Fibroblast of mammary gland (primary cell): ENCODE results near the gene CCT3.

Source experiments
- DNase-seq: peaks from one replicate; pipeline ENCODE4 v3.0.0-alpha.2; 2010; ENCODE audit warnings: low read depth
- H3K4me3 ChIP-seq: 2 replicates; pipeline ENCODE4 v1.5.1; 2011; ENCODE audit warnings: low read depth, mild to moderate bottlenecking, low read length, moderate library complexity; ENCODE audit not compliant: control insufficient read depth
- TF ChIP-seq, protein P1 (sequence below): conservative IDR thresholded peaks from 2 replicates; pipeline ENCODE4 v1.5.1; 2011; ENCODE audit warnings: low read depth, low read length, inconsistent platforms; ENCODE audit not compliant: control insufficient read depth, insufficient read depth

The CCT3 gene

GRCh38 chr1:156298852-156299357 is 39.2 kb downstream of the CCT3 start, which contains the start of gene VHLL:
VHLL (minus strand) TSS chr1:156299307; CDS start chr1:156299189, 118 bp downstream.
- H3K4me3 ChIP-seq: no peak within 1 kb of the TSS
- DNase-seq: no peak
- TF ChIP-seq, protein P1, sequence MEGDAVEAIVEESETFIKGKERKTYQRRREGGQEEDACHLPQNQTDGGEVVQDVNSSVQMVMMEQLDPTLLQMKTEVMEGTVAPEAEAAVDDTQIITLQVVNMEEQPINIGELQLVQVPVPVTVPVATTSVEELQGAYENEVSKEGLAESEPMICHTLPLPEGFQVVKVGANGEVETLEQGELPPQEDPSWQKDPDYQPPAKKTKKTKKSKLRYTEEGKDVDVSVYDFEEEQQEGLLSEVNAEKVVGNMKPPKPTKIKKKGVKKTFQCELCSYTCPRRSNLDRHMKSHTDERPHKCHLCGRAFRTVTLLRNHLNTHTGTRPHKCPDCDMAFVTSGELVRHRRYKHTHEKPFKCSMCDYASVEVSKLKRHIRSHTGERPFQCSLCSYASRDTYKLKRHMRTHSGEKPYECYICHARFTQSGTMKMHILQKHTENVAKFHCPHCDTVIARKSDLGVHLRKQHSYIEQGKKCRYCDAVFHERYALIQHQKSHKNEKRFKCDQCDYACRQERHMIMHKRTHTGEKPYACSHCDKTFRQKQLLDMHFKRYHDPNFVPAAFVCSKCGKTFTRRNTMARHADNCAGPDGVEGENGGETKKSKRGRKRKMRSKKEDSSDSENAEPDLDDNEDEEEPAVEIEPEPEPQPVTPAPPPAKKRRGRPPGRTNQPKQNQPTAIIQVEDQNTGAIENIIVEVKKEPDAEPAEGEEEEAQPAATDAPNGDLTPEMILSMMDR: no peak

DNA sequence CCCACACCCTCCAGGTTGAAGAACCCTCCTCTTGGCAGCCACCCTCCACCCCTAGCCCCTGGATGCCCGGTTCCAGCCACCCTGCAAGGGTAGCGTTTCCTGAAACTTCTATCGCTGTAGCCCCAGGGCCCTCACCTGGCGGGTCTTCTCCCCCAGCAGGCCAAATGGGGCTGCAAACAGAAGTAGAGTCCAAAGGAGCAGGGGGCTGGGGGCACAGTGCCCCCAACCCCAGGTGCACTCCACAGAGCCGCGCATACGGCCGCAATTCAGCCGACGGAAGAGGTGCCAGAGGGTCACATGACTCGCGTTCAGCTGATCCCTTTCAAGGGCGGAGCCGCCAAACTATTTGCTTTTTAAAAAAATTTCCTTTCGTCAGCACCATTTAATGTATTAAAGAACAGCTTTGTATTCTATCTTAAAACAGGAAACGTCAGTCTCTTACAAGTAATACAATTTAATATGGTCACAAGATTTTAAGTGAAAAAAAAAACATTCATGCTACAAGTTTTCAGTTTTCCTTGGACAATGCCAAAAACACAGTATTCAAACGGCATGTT is 42.6 kb downstream of the CCT3 start, which contains the start of gene GLMP:
Gene GLMP, minus strand, starts transcription at position 289 of the 557 bp plus-strand sequence. Its CDS starts 34 bp downstream, at position 255.
- peak within 1 kb of the TSS; percentile 76 for H3K4me3 ChIP-seq
- TF ChIP-seq, protein P1: no peak
- DNase-seq: peak; percentile 68

- DNase-seq: no peak
- no peak overlapping the region for H3K4me3 ChIP-seq
- TF ChIP-seq, protein P1: no peak
Measured at GRCh38 chr1:156293895-156294294, 44.2 kb downstream of the CCT3 start.

DNA sequence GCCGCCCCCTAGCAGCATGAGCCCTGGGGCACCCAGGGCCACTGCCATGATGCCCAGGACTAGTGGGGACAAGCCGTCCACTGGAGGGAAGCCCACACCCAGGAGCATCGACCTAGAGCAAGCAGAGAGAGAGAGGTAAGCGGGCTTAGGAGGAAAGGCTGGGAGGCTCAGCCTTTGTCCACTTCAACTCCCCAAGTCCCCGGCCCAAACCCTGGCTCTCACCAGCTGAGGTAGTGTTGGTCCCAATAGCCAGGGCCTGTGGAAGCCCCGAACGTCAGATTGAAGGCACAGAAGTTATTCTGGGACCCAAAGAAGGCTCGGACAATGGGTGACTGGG is 45.0 kb downstream of the CCT3 start:
- TF ChIP-seq, protein P1: no peak
- no peak for DNase-seq
- H3K4me3 ChIP-seq: no peak overlapping the region

DNA sequence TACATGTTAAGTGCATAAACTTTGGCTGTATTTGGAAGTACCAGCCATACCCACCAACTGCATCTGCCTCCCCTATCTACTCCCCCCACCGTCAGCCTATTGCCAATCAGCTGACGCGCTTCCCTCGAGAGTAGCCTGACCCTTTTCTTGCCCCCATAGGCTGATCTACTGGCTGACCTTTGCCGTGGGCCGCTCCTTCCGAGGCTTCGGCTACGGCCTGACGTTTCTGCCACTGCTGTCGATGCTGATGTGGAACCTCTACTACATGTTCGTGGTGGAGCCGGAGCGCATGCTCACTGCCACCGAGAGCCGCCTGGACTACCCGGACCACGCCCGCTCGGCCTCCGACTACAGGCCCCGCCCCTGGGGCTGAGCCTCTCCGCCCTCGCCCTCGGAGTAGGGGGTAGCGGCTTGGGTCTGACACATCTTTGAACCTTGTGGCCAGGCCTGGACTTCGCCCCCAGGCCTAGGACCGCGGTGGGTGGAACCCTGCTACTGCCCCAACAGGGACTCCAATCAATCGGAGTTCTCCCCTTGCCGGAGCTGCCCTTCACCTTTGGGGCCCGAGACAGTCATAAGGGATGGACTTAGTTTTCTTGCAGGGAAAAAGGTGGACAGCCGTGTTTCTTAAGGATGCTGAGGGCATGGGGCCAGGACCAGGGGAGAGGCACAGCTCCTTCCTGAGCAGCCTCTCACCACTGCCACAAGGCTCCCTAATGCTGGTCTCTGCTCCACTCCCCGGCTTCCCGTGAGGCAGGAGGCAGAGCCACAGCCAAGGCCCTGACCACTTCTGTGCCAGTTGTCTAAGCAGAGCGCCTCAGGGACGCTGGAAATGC is 46.6 kb downstream of the CCT3 start:
- TF ChIP-seq, protein P1: no peak
- DNase-seq: peak; percentile 82
- peak overlapping the region; percentile 66 for H3K4me3 ChIP-seq

DNA sequence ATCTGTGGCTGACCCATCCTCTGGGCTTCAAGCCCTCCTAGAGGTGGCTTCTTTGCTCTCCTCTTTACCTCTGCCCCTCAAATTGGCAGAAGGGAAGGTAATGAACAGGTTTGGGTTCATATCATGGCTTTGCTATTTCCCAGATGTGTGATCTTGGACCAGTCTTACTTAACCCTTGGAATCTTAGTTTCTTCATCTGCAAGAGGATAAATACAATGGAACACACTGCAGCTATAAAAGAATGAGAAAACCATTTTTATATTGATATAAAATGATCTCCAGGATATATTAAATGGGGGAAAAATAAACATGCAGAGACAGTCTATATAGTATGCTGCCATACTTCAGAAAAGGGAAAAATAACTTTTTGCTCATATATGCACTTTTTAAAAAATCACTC is 48.2 kb downstream of the CCT3 start:
- H3K4me3 ChIP-seq: no peak overlapping the region
- TF ChIP-seq, protein P1: no peak
- DNase-seq: no peak
